HCT116 (cell line): ENCODE measurements around the gene ZCCHC24. TPM values are rescaled to one million over a fixed set of nuclear protein-coding genes. Genes with fewer than 3 reads are reported as not detected.

Experiments
- ATAC-seq: fragments of 200-7000 bp; cut with Tn5 transposase; 2 replicates; pipeline ENCODE4 v1.9.1; 2020; ENCODE audit warnings: mild to moderate bottlenecking, moderate library complexity
- BruUV-seq: library from RNA; stranded (reverse); fragments of 400-500 nt; replicated peaks from 2 replicates; lab custom pipeline; 2021; lab: Mats Ljungman, UMichigan
- CTCF ChIA-PET: fragments of 300-600 bp; sonication (Branson Sonifier 250); formaldehyde crosslinking; loops from one replicate; lab custom pipeline; 2021; ENCODE audit warnings: antibody characterized with exemption; lab: Charles Lee
- POLR2A ChIA-PET: fragments of 300-600, 350-600 bp; sonication (Branson Sonifier 250); formaldehyde crosslinking; loops from one replicate; lab custom pipeline; 2021; ENCODE audit warnings: antibody characterized with exemption; lab: Charles Lee
- RAD21 ChIA-PET, 2 experiments: fragments of 300-600 bp; sonication (Branson Sonifier 250); formaldehyde crosslinking; loops; one replicate each; lab custom pipeline; 2023; ENCODE audit warnings: low total read pairs in 2 of 2; ENCODE audit not compliant: uncharacterized antibody in 2 of 2, unreplicated experiment in 2 of 2, low non-redundant PET in 1 of 2; lab: Charles Lee
- DNase-seq: peaks from one replicate; pipeline ENCODE4 v3.0.0-alpha.2; 2010; ENCODE audit warnings: low read depth, low spot score
- H2AFZ ChIP-seq: fragments of 200-600 bp; shearing (Covaris generic), sonication (generic); 2 replicates; pipeline ENCODE4 v1.6.1; 2017; ENCODE audit warnings: low read depth, mixed run types, mixed read lengths, antibody characterized with exemption, low read length; ENCODE audit not compliant: poor library complexity, severe bottlenecking
- H3K27ac ChIP-seq: 2 replicates; pipeline ENCODE4 v1.5.1; 2012; ENCODE audit warnings: low read depth, low read length
- H3K27me3 ChIP-seq: fragments of 200-600 bp; sonication (generic); 2 replicates; pipeline ENCODE4 v1.6.1; 2016; ENCODE audit warnings: mixed run types, low read length, mixed read lengths; ENCODE audit not compliant: insufficient read depth
- H3K36me3 ChIP-seq, 2 experiments: fragments of 200-500 bp in 1 of 2; fragments of 200-600 bp in 1 of 2; sonication (Bioruptor generic) in 1 of 2; sonication (generic) in 1 of 2; 2 replicates each; pipeline versions ENCODE4 v1.5.1 to v1.6.1; 2014 to 2016; ENCODE audit warnings: low read length in 2 of 2, inconsistent platforms in 1 of 2, mixed read lengths in 1 of 2, mixed run types in 1 of 2; ENCODE audit not compliant: insufficient read depth in 2 of 2, control insufficient read depth in 1 of 2
- H3K4me1 ChIP-seq, 2 experiments: fragments of 200-600 bp in 1 of 2; sonication (generic) in 1 of 2; 2 replicates each; pipeline versions ENCODE4 v1.5.1 to v1.6.1; 2012 to 2017; ENCODE audit warnings: low read length in 2 of 2, inconsistent platforms in 1 of 2, mild to moderate bottlenecking in 1 of 2, mixed read lengths in 1 of 2, mixed run types in 1 of 2, moderate library complexity in 1 of 2; ENCODE audit not compliant: insufficient read depth in 2 of 2, control insufficient read depth in 1 of 2
- H3K4me2 ChIP-seq: fragments of 200-600 bp; sonication (generic); 2 replicates; pipeline ENCODE4 v1.6.1; 2017; ENCODE audit warnings: mixed run types, low read length, mixed read lengths
- H3K4me3 ChIP-seq, 2 experiments: fragments of 200-600 bp in 1 of 2; sonication (generic) in 1 of 2; replicated peaks in 1 of 2; 2 replicates each; pipeline ENCODE4 v1.5.1; 2011 to 2016; ENCODE audit warnings: low read length in 2 of 2, control low read depth in 1 of 2, low read depth in 1 of 2, mild to moderate bottlenecking in 1 of 2, mixed read lengths in 1 of 2, mixed run types in 1 of 2
- H3K79me2 ChIP-seq: fragments of 200-600 bp; sonication (generic); 2 replicates; pipeline ENCODE4 v1.6.1; 2017; ENCODE audit warnings: mild to moderate bottlenecking, mixed run types, low read length, moderate library complexity, mixed read lengths; ENCODE audit not compliant: insufficient read depth
- H3K9ac ChIP-seq: fragments of 200-600 bp; sonication (generic); 2 replicates; pipeline ENCODE4 v1.6.1; 2016; ENCODE audit warnings: low read length, mixed read lengths
- H3K9me2 ChIP-seq: fragments of 200-600 bp; sonication (generic), shearing (Covaris generic); 2 replicates; pipeline ENCODE4 v1.6.1; 2017; ENCODE audit warnings: mixed run types, mild to moderate bottlenecking, moderate library complexity; ENCODE audit not compliant: insufficient read depth
- H3K9me3 ChIP-seq, 2 experiments: fragments of 200-500 bp in 1 of 2; fragments of 200-600 bp in 1 of 2; sonication (Bioruptor generic) in 1 of 2; sonication (generic) in 1 of 2; 2 replicates each; pipeline ENCODE4 v1.6.1; 2014 to 2017; ENCODE audit warnings: low read length in 2 of 2, mixed read lengths in 2 of 2, inconsistent platforms in 1 of 2, low read depth in 1 of 2, mild to moderate bottlenecking in 1 of 2, mixed run types in 1 of 2, moderate library complexity in 1 of 2; ENCODE audit not compliant: control insufficient read depth in 1 of 2, insufficient read depth in 1 of 2
- H4K20me1 ChIP-seq: fragments of 200-600 bp; sonication (generic), shearing (Covaris generic); 2 replicates; pipeline ENCODE4 v1.6.1; 2017; ENCODE audit warnings: mixed run types, mild to moderate bottlenecking, moderate library complexity; ENCODE audit not compliant: insufficient read depth
- EGR1 ChIP-seq: IDR thresholded peaks from 2 replicates; pipeline ENCODE4 v1.6.1; 2012; ENCODE audit warnings: low read depth
- ELF1 ChIP-seq: IDR thresholded peaks from 2 replicates; pipeline ENCODE4 v1.6.1; 2012; ENCODE audit warnings: low read depth, borderline replicate concordance
- EZH2 ChIP-seq: fragments of 200-600 bp; sonication (generic); IDR thresholded peaks from 2 replicates; pipeline ENCODE4 v1.6.1; 2017; ENCODE audit warnings: antibody characterized with exemption, mixed run types
- FOSL1 ChIP-seq: IDR thresholded peaks from 2 replicates; pipeline ENCODE4 v1.6.1; 2012; ENCODE audit warnings: low read depth
- JUND ChIP-seq: IDR thresholded peaks from 2 replicates; pipeline ENCODE4 v1.6.1; 2012
- MAX ChIP-seq: IDR thresholded peaks from 2 replicates; pipeline ENCODE4 v1.6.1; 2012
- POLR2AphosphoS5 ChIP-seq: IDR thresholded peaks from 2 replicates; pipeline ENCODE4 v1.6.1; 2011; ENCODE audit warnings: mild to moderate bottlenecking, low read depth, low read length, moderate library complexity
- SIN3A ChIP-seq: IDR thresholded peaks from 2 replicates; pipeline ENCODE4 v1.6.1; 2012; ENCODE audit warnings: low read depth
- YY1 ChIP-seq: IDR thresholded peaks from 2 replicates; pipeline ENCODE4 v1.6.1; 2011; ENCODE audit warnings: low read length, low read depth, moderate library complexity, mild to moderate bottlenecking; ENCODE audit not compliant: insufficient replicate concordance; ENCODE audit errors: extremely low read depth
- ZFX ChIP-seq: fragments of 450-650 bp; IDR thresholded peaks from 2 replicates; pipeline ENCODE4 v1.6.1; 2017
- ZNF274 ChIP-seq: fragments of 200-500 bp; sonication (Bioruptor generic); IDR thresholded peaks from 2 replicates; pipeline ENCODE4 v1.6.1; 2014; ENCODE audit warnings: mild to moderate bottlenecking, low read depth, low read length, inconsistent platforms
- intact Hi-C: fragments of 100-400 bp; cut with micrococcal nuclease; formaldehyde crosslinking; loops from 2 replicates; pipeline ENCODE4 v1.10.0; 2022
- total RNA-seq: library from RNA; stranded (reverse); gene quantifications from one replicate; pipeline ENCODE4 v1.2.1, GENCODE V29; 2021; ENCODE audit not compliant: unreplicated experiment
- TF ChIP-seq, protein P1 (sequence below): IDR thresholded peaks from 2 replicates; pipeline ENCODE4 v1.6.1; 2011; ENCODE audit warnings: mild to moderate bottlenecking, low read length, moderate library complexity; ENCODE audit not compliant: insufficient replicate concordance; ENCODE audit errors: extremely low read depth

Gene ZCCHC24
- total RNA-seq, 1 experiment from 2014 or later, result 7.0 TPM

- no peak overlapping the region for H2AFZ ChIP-seq
- H3K4me1 ChIP-seq, result no peaks in the 10 kb centered on the region
- no peaks in the 10 kb centered on the region for H3K9me3 ChIP-seq
- DNase-seq, result no peak
- H3K36me3 ChIP-seq, result no peaks in the 10 kb centered on the region
- H3K9ac ChIP-seq, result no peak overlapping the region
- no peak overlapping the region for H3K27ac ChIP-seq
- H3K9me2 ChIP-seq, result no peaks in the 10 kb centered on the region
- no peaks in the 10 kb centered on the region for H3K27me3 ChIP-seq
- no TSS peak for BruUV-seq
- no peak overlapping the region for H3K4me2 ChIP-seq
- ChIA-PET CTCF (no interaction called here), POLR2A (no interaction called here)
- intact Hi-C loops, result no loop called here
- H3K4me3 ChIP-seq, result no peak overlapping the region
- no peaks in the 10 kb centered on the region for H4K20me1 ChIP-seq
- no peaks in the 10 kb centered on the region for H3K79me2 ChIP-seq
- no peak for ATAC-seq
- TF ChIP-seq POLR2AphosphoS5 (no peak), JUND (no peak), ELF1 (no peak), MAX (no peak), YY1 (no peak), FOSL1 (no peak), EZH2 (no peak), SIN3A (no peak), ZFX (no peak), EGR1 (no peak), ZNF274 (no peak)
- TF ChIP-seq, protein P1, sequence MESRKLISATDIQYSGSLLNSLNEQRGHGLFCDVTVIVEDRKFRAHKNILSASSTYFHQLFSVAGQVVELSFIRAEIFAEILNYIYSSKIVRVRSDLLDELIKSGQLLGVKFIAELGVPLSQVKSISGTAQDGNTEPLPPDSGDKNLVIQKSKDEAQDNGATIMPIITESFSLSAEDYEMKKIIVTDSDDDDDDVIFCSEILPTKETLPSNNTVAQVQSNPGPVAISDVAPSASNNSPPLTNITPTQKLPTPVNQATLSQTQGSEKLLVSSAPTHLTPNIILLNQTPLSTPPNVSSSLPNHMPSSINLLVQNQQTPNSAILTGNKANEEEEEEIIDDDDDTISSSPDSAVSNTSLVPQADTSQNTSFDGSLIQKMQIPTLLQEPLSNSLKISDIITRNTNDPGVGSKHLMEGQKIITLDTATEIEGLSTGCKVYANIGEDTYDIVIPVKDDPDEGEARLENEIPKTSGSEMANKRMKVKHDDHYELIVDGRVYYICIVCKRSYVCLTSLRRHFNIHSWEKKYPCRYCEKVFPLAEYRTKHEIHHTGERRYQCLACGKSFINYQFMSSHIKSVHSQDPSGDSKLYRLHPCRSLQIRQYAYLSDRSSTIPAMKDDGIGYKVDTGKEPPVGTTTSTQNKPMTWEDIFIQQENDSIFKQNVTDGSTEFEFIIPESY, result no peak
- TF ChIP-seq, all 23 proteins: peak for 0
- RAD21 ChIA-PET, result no interaction called here
Measured at GRCh38 chr10:79382491-79382941, 62.9 kb downstream of the ZCCHC24 start.
